MM.1S (cell line): Measurements from ENCODE around the gene S100A8.

Experiments used
- DNase-seq: peaks from one replicate; pipeline ENCODE4 v3.0.0-alpha.2; 2015
- H2AFZ ChIP-seq: fragments of 300-600 bp; sonication (generic); 2 replicates; pipeline ENCODE4 v1.6.0; 2016; ENCODE audit warnings: antibody characterized with exemption, low read length
- H3F3A ChIP-seq: fragments of 300-600 bp; sonication (generic); 2 replicates; pipeline ENCODE4 v1.6.1; 2016; ENCODE audit warnings: mild to moderate bottlenecking, antibody characterized with exemption, low read length, moderate library complexity, mixed read lengths; ENCODE audit not compliant: insufficient read depth
- H3K27ac ChIP-seq: fragments of 300-600 bp; sonication (generic); 2 replicates; pipeline ENCODE4 v1.5.1; 2016; ENCODE audit warnings: mild to moderate bottlenecking, low read length
- H3K27me3 ChIP-seq: fragments of 300-600 bp; sonication (generic); replicated peaks from 2 replicates; pipeline ENCODE4 v1.6.0; 2016; ENCODE audit warnings: low read length; ENCODE audit not compliant: insufficient read depth
- H3K36me3 ChIP-seq: fragments of 300-600 bp; sonication (generic); replicated peaks from 2 replicates; pipeline ENCODE4 v1.6.1; 2016; ENCODE audit warnings: mild to moderate bottlenecking, low read length, mixed read lengths; ENCODE audit not compliant: insufficient read depth
- H3K4me1 ChIP-seq: fragments of 300-600 bp; sonication (generic); 2 replicates; pipeline ENCODE4 v1.6.1; 2016; ENCODE audit warnings: low read length, mixed read lengths
- H3K4me2 ChIP-seq: fragments of 300-600 bp; sonication (generic); 2 replicates; pipeline ENCODE4 v1.6.0; 2016; ENCODE audit warnings: low read depth, low read length
- H3K4me3 ChIP-seq: fragments of 300-600 bp; sonication (generic); 2 replicates; pipeline ENCODE4 v1.5.1; 2016; ENCODE audit warnings: low read length, mixed read lengths
- H3K79me2 ChIP-seq: fragments of 300-600 bp; sonication (generic); 2 replicates; pipeline ENCODE4 v1.6.1; 2016; ENCODE audit warnings: mixed run types, low read length, mixed read lengths
- H3K9ac ChIP-seq: fragments of 300-600 bp; sonication (generic); 2 replicates; pipeline ENCODE4 v1.6.1; 2016; ENCODE audit warnings: low read length, mixed read lengths
- H3K9me2 ChIP-seq: fragments of 300-600 bp; sonication (generic); replicated peaks from 2 replicates; pipeline ENCODE4 v1.6.1; 2016; ENCODE audit warnings: mild to moderate bottlenecking, low read length, mixed read lengths; ENCODE audit not compliant: insufficient read depth
- H3K9me3 ChIP-seq: fragments of 300-600 bp; sonication (generic); replicated peaks from 2 replicates; pipeline ENCODE4 v1.6.1; 2016; ENCODE audit warnings: mild to moderate bottlenecking, low read length, mixed read lengths; ENCODE audit not compliant: insufficient read depth
- H4K20me1 ChIP-seq: fragments of 300-600 bp; sonication (generic); 2 replicates; pipeline ENCODE4 v1.6.1; 2016; ENCODE audit warnings: mild to moderate bottlenecking, low read length, moderate library complexity, mixed read lengths; ENCODE audit not compliant: insufficient read depth
- CTCF ChIP-seq: fragments of 300-600 bp; sonication (generic); IDR thresholded peaks from 2 replicates; pipeline ENCODE4 v1.5.1; 2016; ENCODE audit warnings: antibody characterized with exemption, low read length, mixed read lengths
- EZH2 ChIP-seq: fragments of 300-600 bp; sonication (generic); optimal IDR thresholded peaks from 2 replicates; pipeline ENCODE3; 2017; ENCODE audit warnings: low read depth, mild to moderate bottlenecking, antibody characterized with exemption, low read length, mixed read lengths
- EZH2phosphoT487 ChIP-seq: fragments of 300-600 bp; sonication (generic); IDR thresholded peaks from 2 replicates; pipeline ENCODE4 v1.6.1; 2018; ENCODE audit warnings: antibody characterized with exemption, low read length

Gene S100A8

GRCh38 chr1:153364156-153364555 lies 26.7 kb downstream of the S100A8 start:
- no peaks in the 10 kb centered on the region for H3K9me3 ChIP-seq

GRCh38 chr1:153363641-153364040 lies 27.2 kb downstream of the S100A8 start:
- Histone ChIP-seq H3K79me2 (no peaks in the 10 kb centered on the region), H3K4me1 (no peaks in the 10 kb centered on the region), H4K20me1 (no peaks in the 10 kb centered on the region), H3K9me3 (no peaks in the 10 kb centered on the region), H3K27ac (no peak overlapping the region), H3K9me2 (no peaks in the 10 kb centered on the region), H2AFZ (no peak overlapping the region), H3K4me3 (no peak overlapping the region), H3K36me3 (no peaks in the 10 kb centered on the region), H3K27me3 (no peaks in the 10 kb centered on the region), H3K9ac (no peak overlapping the region), H3F3A (no peaks in the 10 kb centered on the region), H3K4me2 (no peak overlapping the region)
- TF ChIP-seq EZH2 (no peak), EZH2phosphoT487 (no peak), CTCF (no peak)
- DNase-seq = no peak

More at GRCh38 chr1:153364156-153364555, 26.7 kb downstream of the S100A8 start:
- H3K9me2 ChIP-seq = no peaks in the 10 kb centered on the region
- H3F3A ChIP-seq = no peaks in the 10 kb centered on the region
- TF ChIP-seq EZH2phosphoT487 (no peak), CTCF (no peak), EZH2 (no peak)
- no peak overlapping the region for H3K9ac ChIP-seq
- H3K36me3 ChIP-seq = no peaks in the 10 kb centered on the region
- no peaks in the 10 kb centered on the region for H4K20me1 ChIP-seq
- H3K4me3 ChIP-seq = no peak overlapping the region
- no peaks in the 10 kb centered on the region for H3K27me3 ChIP-seq
- no peak overlapping the region for H3K27ac ChIP-seq
- H2AFZ ChIP-seq = no peak overlapping the region
- DNase-seq = no peak
- no peaks in the 10 kb centered on the region for H3K79me2 ChIP-seq
- H3K4me2 ChIP-seq = no peak overlapping the region
- H3K4me1 ChIP-seq = no peaks in the 10 kb centered on the region

- Histone ChIP-seq H3K27ac (no peak overlapping the region), H3K4me2 (no peak overlapping the region), H3K9ac (no peak overlapping the region)
Measured at GRCh38 chr1:153362187-153362775, 28.6 kb downstream of the S100A8 start.

More at GRCh38 chr1:153362187-153362775, 28.6 kb downstream of the S100A8 start:
- TF ChIP-seq EZH2 (no peak), EZH2phosphoT487 (no peak), CTCF (no peak)
- H3K9me3 ChIP-seq = no peaks in the 10 kb centered on the region
- H3F3A ChIP-seq = no peaks in the 10 kb centered on the region
- no peak overlapping the region for H2AFZ ChIP-seq
- H3K79me2 ChIP-seq = no peaks in the 10 kb centered on the region
- no peaks in the 10 kb centered on the region for H3K9me2 ChIP-seq
- no peaks in the 10 kb centered on the region for H4K20me1 ChIP-seq
- no peak for DNase-seq
- H3K36me3 ChIP-seq = no peaks in the 10 kb centered on the region
- no peaks in the 10 kb centered on the region for H3K27me3 ChIP-seq
- no peak overlapping the region for H3K4me3 ChIP-seq
- 0 out of 2 replicates have a peak, but pooled peaks cover 1% of the 10 kb centered on the region for H3K4me1 ChIP-seq
